GM19035 (cell line): Measurements from ENCODE around the gene B3GALNT2.
A peak's percentile ranks its signal among the peaks of the same experiment; 100 is the strongest.
"Not testable (repeated sequence)": the region's sequence is repeated elsewhere in the genome, so short reads cannot be mapped to it uniquely, and the experiment has no call there.

ENCODE experiments used
- ATAC-seq: cut with Tn5 transposase; IDR thresholded peaks from one replicate; pipeline ENCODE4 v1.9.1; 2021; ENCODE audit not compliant: unreplicated experiment

B3GALNT2 gene

DNA sequence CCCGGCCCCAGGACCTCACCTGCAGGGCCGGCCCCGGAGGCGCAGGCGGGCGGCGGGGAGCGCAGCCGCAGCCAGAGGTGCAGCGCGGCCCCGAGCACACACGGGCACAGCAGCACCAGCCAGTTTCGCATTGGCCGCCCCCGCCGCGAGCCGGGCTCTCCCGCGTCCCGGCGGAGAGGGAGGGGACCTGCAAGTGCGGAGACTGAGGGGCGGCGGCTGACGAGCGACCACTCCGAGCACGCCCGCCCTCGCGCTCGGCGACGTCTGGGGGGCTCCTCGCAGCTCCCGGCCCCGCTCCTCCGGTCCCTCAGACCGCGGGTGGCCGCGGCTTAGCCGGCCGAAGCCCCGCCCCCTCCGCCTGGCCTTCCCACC is at the start of gene B3GALNT2:
TSS of gene B3GALNT2 (minus strand) at position 331 of the 372 bp plus-strand sequence. CDS start at position 131, 200 bp downstream.
- ATAC-seq: peak; percentile 39

DNA sequence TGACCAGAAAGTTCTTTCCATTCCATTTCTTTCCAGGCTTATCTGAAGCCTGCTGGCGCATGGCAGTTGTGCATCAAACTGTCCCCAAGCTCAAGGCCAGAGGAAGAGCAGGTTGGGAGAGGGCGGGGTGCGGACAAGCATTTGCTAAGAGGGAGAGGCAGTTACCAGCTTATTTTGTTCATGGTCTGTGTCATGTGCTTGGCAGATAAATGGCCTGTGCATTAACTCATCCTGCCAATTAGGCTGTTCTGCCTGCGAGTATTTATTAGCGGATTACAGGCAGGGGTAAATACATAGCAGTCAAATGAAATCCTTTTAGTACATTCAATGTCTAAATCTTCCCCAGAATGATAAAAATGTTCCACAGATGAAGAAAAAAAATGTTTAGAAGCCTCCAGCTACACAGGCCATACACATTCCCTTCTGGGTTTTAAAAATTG is 48.9 kb upstream of the B3GALNT2 start:
- ATAC-seq: no peak

DNA sequence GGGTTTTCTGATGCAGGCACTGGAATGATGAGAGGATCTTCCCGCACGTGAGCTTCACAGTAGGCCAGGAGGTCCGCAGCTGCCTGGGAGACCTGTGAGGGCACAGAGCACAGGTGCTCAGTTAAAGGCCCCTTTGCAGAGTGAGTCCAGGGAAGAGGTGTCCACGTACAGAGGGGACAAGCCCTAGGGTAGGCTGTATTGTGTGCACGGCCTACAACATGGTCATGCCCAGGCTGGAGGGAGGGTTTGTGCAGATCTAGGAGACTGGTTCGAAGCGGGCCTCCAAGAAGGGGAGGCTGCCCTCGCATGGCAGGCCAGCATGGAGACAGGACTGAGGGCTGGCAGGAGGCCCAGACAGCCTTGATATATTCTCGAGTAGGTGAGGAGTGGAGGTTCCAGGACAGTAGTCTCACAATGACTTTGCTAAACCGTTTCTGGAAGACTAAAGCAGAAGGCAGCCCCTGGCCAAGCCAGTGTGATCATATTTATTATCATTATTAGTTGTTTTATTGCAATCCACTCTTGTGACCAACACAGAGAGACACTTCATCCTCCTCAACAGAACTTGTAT is 48.0 kb upstream of the B3GALNT2 start:
- ATAC-seq: no peak

DNA sequence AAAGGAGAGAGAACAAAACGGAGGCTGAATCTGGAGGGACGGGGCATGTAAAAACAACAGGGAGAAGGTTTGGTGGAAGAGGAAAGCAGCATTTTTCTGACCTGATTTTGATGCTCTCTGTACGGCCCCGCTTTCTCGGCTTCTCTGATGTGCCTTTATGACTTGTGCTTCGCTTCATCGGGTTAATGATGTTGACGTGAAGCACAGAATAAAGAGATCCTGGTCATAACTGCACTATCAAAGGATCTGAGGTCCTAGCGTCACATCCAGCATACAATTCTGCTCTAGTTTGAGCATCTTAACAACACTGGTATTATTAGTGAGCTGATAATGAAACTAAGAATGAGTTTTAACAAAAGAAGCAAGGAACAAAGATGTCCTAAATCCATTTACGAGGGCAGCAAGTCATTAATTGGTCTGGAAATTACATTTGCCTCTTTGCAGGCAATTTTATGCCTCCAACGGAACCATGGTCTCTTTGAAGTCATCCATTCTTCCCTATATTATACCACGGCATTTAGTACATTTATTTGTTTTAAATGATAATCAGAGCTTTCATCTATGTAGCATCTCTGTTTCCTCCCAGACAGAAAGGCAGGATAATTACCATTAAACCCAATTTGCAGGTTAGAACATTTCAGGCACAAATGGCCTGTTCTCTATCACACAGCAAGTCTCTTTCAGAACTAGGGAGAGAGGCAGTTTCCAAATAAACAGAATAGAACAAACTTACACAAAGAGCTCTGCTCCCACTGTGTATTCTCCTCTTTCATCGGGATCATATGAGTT is 45.3 kb upstream of the B3GALNT2 start:
- ATAC-seq: no peak

DNA sequence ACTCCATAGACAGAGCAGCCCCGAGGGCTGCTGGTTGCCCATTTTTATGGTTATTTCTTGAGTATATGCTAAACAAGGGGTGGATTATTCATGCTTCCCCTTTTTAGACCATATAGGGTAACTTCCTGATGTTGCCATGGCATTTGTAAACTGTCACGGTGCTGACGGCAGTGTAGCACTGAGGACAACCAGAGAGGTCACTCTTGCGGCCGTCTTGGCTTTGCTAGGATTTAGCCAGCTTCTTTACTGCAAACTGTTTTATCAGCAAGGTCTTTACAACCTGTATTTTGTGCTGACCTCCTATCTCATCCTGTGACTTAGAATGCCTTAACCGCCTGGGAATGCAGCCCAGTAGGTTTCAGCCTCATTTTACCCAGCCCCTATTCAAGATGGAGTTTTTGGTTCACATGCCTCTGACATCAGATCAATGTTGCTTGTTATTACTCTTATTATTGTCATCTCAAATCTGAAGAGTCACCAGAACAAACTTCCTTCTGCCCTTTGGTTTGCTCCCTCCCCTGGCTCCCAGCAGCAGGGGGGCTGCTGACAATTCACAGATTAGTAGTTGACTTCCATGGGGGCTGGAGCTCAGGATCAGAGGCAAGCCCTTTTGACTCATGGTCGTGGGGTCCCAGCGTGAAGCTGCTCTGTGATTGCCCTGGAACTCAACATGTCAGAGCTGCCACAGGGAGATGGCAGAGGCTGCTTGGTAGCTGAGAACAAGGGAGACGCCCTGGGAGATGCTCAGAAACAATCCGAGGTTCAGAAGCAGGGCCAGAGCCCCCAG is 42.3 kb upstream of the B3GALNT2 start:
- ATAC-seq: not testable (repeated sequence)

DNA sequence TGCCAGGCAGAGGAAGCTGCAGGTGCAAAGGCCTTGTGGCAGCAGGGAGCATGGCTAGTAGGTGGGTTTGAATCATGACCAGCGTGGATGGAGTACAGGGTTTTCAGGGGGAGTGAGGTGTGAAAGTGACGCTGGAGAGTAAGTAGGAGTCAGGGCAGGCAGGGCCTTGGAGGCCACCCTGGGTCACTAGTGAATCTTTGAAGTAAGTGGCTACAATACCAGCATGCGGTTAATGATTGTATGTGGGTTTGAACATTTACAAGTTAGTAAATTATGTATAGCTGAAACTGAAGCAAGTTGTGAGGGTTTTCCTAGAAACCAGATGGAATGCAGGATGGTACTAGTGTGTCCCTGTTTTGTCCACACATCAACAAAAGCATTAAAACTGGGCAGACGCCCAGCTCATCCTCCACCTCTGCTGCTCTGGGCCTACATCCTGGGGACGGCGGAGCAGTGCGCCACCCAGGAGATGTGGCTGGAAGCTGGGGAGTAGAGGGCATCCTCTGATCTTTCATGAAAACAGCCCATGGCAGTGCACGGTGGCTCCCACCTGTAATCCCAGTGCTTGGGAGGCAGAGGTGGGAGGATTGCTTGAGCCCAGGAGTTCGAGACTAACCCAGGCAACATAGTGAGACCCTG is 41.2 kb upstream of the B3GALNT2 start:
- ATAC-seq: no peak

DNA sequence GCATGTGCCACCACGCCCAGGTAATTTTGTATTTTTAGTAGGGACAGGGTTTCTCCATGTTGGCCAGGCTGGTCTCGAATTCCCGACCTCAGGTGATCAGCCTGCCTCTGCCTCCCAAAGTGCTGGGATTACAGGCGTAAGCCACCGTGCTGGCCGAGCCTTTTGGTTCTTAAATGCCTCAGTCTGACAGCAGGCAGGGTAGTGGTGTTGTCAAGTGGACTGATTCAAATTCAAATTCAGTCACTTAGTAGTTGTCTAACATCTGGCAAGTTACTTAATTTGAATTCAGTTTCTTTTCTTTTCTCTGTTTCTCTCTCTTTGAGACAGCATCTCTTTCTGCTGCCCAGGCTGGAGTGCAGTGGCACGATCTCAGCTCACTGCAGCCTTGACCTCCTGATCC is 38.6 kb upstream of the B3GALNT2 start:
- not testable (repeated sequence) for ATAC-seq

DNA sequence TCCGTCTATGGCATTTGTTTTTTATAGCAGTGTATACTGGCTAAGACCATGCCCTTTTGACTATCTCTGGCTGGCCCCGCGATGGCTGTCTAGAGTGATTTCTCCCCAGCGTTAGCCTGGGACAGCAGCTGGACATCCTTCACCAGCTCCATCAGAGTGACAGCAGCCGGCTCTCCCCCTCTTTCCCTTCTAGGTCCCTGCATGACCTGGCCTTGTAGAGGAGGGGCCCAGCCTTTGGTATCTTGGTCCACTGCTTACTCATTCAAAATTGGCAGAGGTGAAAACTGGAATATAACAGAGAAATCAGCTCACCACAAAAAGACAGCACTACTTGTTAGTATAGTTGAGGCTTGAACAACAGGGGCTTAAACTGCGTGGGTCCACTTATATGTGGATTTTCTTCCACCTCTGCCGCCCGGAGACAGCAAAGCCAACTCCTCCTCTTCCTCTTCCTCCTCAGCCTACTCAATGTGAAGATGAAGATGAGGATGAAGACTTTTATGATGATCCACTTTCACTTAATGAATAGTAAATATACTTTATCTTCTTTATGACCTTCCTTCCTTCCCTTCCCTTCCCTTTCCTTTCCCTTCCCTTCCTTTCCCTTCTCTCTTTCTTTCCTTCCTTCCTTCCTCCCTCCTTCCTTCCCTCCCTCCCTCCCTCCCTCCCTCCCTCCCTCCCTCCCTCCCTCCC is 29.4 kb upstream of the B3GALNT2 start:
- ATAC-seq: no peak

DNA sequence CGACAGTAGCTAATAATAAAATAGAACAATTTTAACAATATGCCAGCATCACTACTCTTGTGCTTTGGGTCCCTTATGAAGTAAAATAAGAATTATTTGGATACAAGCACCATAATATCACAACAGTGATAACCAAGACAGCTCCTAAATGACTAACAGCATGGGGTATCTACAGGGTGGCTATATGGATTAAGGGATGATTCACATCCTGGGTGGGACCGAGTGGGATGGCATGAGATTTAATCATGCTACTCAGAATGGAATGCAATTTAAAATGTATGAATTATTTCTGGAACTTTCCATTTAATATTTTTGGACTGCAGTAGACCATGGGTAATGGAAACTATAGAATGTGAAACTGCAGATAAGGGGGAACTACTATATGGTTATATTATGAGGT is 28.1 kb upstream of the B3GALNT2 start:
- no peak for ATAC-seq

DNA sequence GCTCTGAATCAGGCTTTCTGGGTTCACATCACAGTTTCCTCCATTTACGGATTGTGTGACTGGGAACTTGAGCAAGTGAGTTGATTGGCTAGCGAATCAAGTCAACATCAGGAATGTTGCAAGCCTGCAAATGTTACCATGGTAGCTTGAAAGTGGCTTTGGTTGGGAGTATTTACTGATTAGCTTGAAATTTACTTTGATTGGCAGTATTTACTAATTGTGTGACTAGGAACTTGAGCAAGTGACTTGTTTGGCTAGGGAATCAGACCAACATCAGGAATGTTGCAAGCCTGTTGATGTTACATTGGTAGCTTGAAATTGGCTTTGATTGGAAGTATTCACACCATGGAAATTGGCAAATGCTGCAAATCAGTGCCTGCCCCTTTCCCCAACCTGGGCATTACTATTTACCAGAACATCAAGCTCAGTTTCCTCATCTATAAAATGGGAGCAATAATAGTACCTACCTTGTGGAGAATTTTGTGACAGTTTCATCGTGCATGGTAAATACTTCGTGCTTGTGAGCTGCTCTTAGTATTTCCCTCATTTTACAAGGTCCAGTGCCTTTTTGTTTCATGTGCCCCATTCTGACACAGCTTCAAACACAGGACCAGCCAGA is 23.1 kb upstream of the B3GALNT2 start:
- ATAC-seq: no peak

DNA sequence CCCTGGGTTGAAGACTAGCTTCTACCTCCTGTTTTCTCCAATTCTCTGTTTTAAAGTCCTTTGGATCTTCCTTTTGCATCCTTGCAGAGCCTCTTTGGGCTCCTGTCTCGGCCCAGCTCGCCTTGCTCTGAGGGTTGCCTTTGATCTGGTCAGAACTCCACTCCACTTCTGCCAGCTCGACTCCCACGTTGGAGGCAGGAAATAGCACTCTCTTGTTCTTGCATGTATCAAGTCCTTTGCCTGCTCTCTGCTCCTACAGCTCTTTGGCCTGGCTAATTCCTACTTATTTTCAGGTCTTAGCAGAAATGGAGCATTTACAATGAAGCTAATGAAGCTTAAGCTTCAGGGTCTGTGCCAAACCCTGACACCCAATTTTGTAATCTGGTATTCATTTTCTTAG is 21.1 kb upstream of the B3GALNT2 start:
- ATAC-seq: no peak

DNA sequence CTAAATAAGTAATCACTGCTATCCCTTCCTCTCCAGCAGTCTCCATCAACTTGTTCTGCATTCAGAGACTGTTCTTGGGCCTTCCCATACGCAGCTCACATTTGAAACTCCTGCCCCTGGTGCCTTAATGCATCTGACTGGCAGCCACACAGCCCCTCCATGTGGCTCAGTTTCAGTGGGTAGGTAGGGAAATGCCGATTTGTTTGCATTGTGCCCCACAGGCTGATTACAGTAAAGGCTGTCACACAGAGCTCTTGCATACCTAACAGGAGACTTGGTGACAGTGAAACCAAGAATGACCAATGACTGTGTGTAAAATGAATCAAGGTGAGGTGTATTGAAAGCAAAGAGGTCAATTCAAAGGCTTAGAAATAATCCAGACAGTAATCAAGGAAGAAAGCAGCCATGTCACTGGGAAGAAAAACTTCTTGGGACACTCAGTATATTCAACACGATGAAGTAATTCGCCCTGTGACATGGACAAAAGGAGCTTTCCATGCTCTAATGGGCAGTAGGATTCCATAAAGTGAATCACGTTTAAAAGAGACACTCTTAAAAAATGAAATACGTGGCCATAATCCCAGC is 12.7 kb upstream of the B3GALNT2 start:
- no peak for ATAC-seq

DNA sequence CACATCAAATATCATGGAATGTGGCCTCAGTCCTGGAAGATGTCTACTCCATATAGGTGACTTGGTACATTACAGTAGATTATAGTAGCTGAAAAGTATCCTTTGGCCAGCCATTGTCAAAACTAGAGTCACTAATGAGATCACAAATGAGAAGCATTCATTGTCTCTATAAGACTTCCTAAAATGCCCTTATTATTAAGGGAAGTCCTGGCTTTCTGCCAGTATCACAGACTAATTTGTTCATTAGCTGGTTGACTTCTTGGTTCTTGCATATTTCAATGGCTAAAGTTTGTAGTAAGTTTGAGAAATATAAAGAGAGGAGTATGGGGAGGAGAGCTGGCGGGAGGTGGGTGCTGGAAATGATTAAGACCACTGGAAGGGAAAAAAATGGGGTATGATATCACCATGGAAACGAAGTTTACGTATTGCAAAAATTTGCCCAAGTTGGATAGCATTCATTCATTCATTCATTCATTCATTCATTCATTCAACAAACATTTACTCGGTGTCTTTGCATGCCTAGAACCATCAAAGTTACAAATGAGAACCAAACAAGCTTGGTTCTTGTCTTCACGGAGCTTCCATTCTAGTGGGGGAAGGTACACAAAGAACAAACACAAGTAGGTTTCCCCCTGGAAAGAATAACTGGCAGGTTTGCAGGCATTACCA is 11.7 kb upstream of the B3GALNT2 start:
- ATAC-seq: no peak

DNA sequence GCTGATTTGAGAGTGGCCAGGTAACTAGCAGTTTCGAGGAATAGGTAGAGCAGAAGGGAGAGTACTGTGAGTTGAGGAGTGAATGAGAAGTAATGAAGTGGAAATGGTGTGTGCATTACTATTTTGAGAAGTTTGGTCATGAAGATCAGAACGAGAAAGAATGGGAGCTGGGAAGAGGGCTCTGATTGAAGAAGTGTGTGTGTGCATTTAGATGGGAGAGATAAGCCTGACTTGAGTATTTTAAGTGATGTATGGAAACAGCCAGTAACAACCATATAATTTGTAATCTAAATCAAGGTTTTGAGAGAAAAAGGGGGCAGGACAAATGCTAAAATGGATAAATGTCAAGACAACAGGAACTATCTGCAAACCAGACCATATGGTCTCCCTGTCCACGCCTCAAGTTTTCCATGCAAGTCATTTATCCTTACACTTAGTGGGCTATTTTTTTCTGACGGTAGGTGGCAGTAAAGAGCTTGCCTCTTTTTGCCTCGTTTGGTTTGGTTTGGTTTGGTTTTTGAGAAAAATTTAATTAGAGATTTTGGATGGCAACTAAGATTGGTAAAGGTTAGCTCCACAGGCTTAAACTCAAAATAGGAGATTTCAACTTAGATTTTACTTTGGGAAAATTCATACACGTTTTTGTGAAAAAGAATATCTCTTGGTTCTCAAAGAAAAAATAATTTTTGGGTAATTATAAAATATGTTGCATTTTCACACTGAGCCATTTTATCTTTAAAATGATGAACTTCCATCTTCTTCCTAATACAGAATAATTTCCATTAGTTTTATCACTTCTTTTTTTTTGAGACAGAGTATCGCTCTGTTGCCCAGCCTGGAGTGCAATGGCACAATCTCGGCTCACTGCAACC is 9.5 kb upstream of the B3GALNT2 start:
- no peak for ATAC-seq

DNA sequence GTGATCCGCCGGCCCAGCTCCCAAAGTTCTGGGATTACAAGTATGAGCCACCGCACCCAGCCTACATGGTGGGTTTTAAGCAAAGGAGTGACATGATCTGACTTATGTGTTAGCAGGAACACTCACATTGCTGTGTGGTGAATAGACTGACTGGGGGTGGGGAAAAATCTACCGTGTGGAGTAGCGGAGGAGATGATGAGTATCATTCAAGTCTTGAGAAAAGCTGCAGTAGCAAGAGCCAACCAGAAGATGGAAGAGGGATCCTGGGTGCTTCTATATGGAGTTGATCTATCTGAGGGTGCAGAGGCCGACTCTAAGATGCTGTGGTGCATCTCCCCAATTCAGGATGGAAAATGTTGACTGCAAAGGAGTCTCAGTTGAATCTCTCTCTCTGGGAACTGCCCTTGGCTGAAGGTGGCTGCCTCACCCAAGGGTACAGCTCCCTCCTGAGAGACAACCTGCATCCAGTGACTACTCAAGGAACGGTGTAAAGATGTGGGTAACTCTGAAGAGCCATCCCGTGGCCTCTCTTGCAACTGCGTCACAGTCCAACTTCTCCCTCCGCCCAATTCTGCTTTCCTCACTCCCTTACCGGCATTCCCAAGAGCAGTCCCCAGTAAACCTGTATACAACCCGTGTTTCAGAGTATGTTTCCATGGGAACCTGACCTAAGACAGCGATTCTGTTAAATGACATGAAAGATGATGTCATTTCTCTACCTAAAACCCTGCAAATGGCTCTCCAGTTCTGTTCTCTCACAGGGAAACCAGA is 7.4 kb upstream of the B3GALNT2 start:
- no peak for ATAC-seq

DNA sequence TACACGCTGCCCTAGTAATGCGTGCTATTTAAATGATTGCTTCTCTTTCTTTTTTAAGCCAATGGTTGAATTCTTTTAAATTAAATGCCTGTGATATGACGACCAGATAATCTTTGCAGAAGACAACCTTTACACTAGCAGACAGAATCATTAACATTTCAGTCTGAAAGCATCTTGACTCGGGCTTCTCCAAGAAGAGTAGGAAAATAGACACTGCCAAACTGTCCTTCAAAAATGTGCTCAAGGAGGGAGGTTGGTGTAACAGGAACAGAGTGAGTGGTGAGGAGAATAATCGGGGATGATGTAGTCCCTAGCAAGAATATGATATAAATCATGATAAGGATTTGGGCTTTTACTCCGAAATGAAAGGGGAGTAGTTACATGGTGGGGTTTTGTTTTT is 6.6 kb upstream of the B3GALNT2 start:
- no peak for ATAC-seq

DNA sequence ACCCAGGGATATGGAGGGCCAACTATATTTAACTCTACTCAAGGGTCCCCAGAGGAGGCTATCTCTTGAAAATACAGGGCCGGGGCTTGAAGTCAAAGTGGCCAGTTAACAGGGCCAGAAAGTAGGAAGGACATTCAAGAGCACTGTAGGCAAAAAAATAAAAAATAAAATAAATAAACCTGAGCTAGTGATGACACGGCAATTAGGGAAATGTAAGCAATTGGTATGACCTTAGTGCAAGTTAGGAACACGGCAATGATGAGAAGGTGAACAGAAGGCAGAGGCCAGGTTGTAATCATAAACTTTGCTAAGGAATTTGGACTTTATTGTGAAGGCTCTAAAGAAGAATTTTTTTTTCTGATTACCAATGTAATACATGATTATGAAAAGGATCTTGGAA is 3.4 kb upstream of the B3GALNT2 start:
- no peak for ATAC-seq
